ENCODE measurements around the gene TMEM129.

Gene TMEM129

GRCh38 chr4:1721003-1721665 is at the start of gene TMEM129, which contains the start of gene TACC3:
TSS of gene TMEM129 (minus strand) at chr4:1721323. CDS start at chr4:1720837, 486 bp downstream.
TSS of gene TACC3 (plus strand) at chr4:1721521. CDS start at chr4:1723422, 1,901 bp downstream.
- DNase-seq (ENCODE audit: low read depth in 1 of 2, low spot score in 1 of 2), result peak; percentile 88 to 89

GRCh38 chr4:1770791-1771231 is 49.7 kb upstream of the TMEM129 start:
- DNase-seq (ENCODE audit: low read depth in 1 of 2, low spot score in 1 of 2), result no peak

- DNase-seq (ENCODE audit: low read depth in 1 of 2, low spot score in 1 of 2), result no peak
These were observed 49.1 kb upstream of the TMEM129 start for GRCh38 chr4:1770245-1770644.

GRCh38 chr4:1769692-1770091 is 48.6 kb upstream of the TMEM129 start:
- no peak for DNase-seq (ENCODE audit: low read depth in 1 of 2, low spot score in 1 of 2)

GRCh38 chr4:1768367-1769034 is 47.4 kb upstream of the TMEM129 start:
- no peak for DNase-seq (ENCODE audit: low read depth in 1 of 2, low spot score in 1 of 2)

- no peak for DNase-seq (ENCODE audit: low read depth in 1 of 2, low spot score in 1 of 2)
These were observed 46.7 kb upstream of the TMEM129 start for GRCh38 chr4:1767770-1768366.

- DNase-seq (ENCODE audit: low read depth in 1 of 2, low spot score in 1 of 2), result no peak
These were observed 46.1 kb upstream of the TMEM129 start for GRCh38 chr4:1767061-1767769.

GRCh38 chr4:1766106-1767060 is 45.3 kb upstream of the TMEM129 start:
- no peak for DNase-seq (ENCODE audit: low read depth in 1 of 2, low spot score in 1 of 2)

- DNase-seq (ENCODE audit: low read depth in 1 of 2, low spot score in 1 of 2), result no peak
These were observed 44.4 kb upstream of the TMEM129 start for GRCh38 chr4:1765409-1766072.

GRCh38 chr4:1764670-1765069 is 43.5 kb upstream of the TMEM129 start:
- no peak for DNase-seq (ENCODE audit: low read depth in 1 of 2, low spot score in 1 of 2)

- no peak for DNase-seq (ENCODE audit: low read depth in 1 of 2, low spot score in 1 of 2)
These were observed 42.5 kb upstream of the TMEM129 start for GRCh38 chr4:1763550-1764080.

GRCh38 chr4:1763070-1763549 is 42.0 kb upstream of the TMEM129 start:
- no peak for DNase-seq (ENCODE audit: low read depth in 1 of 2, low spot score in 1 of 2)

- DNase-seq (ENCODE audit: low read depth in 1 of 2, low spot score in 1 of 2), result no peak
These were observed 41.3 kb upstream of the TMEM129 start for GRCh38 chr4:1762264-1763010.

GRCh38 chr4:1761130-1761689 is 40.1 kb upstream of the TMEM129 start:
- DNase-seq (ENCODE audit: low read depth in 1 of 2, low spot score in 1 of 2), result no peak

- no peak for DNase-seq (ENCODE audit: low read depth in 1 of 2, low spot score in 1 of 2)
These were observed 39.5 kb upstream of the TMEM129 start for GRCh38 chr4:1760521-1761071.

GRCh38 chr4:1759818-1760223 is 38.7 kb upstream of the TMEM129 start:
- DNase-seq (ENCODE audit: low read depth in 1 of 2, low spot score in 1 of 2), result no peak

GRCh38 chr4:1759170-1759817 is 38.2 kb upstream of the TMEM129 start:
- DNase-seq (ENCODE audit: low read depth in 1 of 2, low spot score in 1 of 2), result no peak

All from activated T-helper 1 cell treated with anti-CD3 and anti-CD28 coated beads, Interleukin-2, amount 50 U/mL, for 16 hours (primary cell).